Left lung (tissue), 10 donors: ENCODE data around the gene RGS21. TPM values are rescaled to one million over a fixed set of nuclear protein-coding genes. Genes with fewer than 3 reads are reported as not detected.

Experiments
- ATAC-seq: fragments of 200-7000 bp; cut with Tn5 transposase; one replicate; pipeline ENCODE4 v1.9.1; 2020; ENCODE audit warnings: moderate library complexity
- DNase-seq, 4 donors: peaks; one replicate each; pipeline ENCODE4 v3.0.0-alpha.2; 2013 to 2020
- H3K27ac ChIP-seq, 2 donors: fragments of 200-600 bp; sonication (generic) in 1 of 2; one replicate each; pipeline versions ENCODE4 v1.5.0 to v1.8.0; 2020 to 2021
- H3K27me3 ChIP-seq, 2 donors: fragments of 200-600 bp; sonication (generic) in 1 of 2; one replicate each; pipeline versions ENCODE4 v1.5.0 to v1.8.0; 2020 to 2021
- H3K36me3 ChIP-seq, 2 donors: fragments of 200-600 bp; sonication (generic) in 1 of 2; one replicate each; pipeline versions ENCODE4 v1.5.0 to v1.8.0; 2020 to 2021
- H3K4me1 ChIP-seq, 2 donors: fragments of 200-600 bp; one replicate each; pipeline ENCODE4 v1.8.0; 2021
- H3K4me3 ChIP-seq, 2 donors: fragments of 200-600 bp; sonication (generic) in 1 of 2; one replicate each; pipeline versions ENCODE4 v1.5.0 to v1.8.0; 2020 to 2021; ENCODE audit warnings: mild to moderate bottlenecking in 1 of 2
- H3K9me3 ChIP-seq, 2 donors: fragments of 200-600 bp; sonication (generic) in 1 of 2; one replicate each; pipeline versions ENCODE4 v1.5.0 to v1.8.0; 2020 to 2021
- intact Hi-C, 2 donors: fragments of 100-400 bp; cut with DNase I; formaldehyde crosslinking; loops; one replicate each; pipeline versions ENCODE4 v1.11.2 to v1.14.2; 2022
- polyA plus RNA-seq, 6 donors: library from polyadenylated mRNA; unstranded; fragments of 120-200 nt; gene quantifications; one replicate each; pipeline ENCODE4 v1.2.1, GENCODE V29; 2013; ENCODE audit not compliant: insufficient read length in 6 of 6
- total RNA-seq, 2 donors: library from RNA; stranded (reverse); fragmentation: NEBNext Ultra II Directional; extraction: Animal tissue kit (Norgen Biotek cat#: 25700); gene quantifications; one replicate each; pipeline ENCODE4 v1.2.1, GENCODE V29; 2021
- TF ChIP-seq, protein P1 (sequence below), 2 donors: fragments of 200-600 bp; sonication (generic) in 1 of 2; IDR thresholded peaks; one replicate each; pipeline versions ENCODE4 v1.5.0 to v1.8.0; 2021; ENCODE audit warnings: antibody characterized with exemption in 2 of 2
- donor health status: DM: no; HTN: yes; CAD: no.
- donor health status: DM: no; HTN: no; CAD: no.

Gene RGS21
- total and polyA plus RNA-seq, 8 donors = 0.08 TPM; not detected in 7

- Histone ChIP-seq H3K27me3 (no peaks in the 10 kb centered on the region), H3K9me3 (no peaks in the 10 kb centered on the region), H3K4me3 (no peak overlapping the region), H3K27ac (no peak overlapping the region), H3K4me1 (no peaks in the 10 kb centered on the region), H3K36me3 (no peaks in the 10 kb centered on the region)
- intact Hi-C loops = no loop called here
- no peak for ATAC-seq
- TF ChIP-seq, protein P1, sequence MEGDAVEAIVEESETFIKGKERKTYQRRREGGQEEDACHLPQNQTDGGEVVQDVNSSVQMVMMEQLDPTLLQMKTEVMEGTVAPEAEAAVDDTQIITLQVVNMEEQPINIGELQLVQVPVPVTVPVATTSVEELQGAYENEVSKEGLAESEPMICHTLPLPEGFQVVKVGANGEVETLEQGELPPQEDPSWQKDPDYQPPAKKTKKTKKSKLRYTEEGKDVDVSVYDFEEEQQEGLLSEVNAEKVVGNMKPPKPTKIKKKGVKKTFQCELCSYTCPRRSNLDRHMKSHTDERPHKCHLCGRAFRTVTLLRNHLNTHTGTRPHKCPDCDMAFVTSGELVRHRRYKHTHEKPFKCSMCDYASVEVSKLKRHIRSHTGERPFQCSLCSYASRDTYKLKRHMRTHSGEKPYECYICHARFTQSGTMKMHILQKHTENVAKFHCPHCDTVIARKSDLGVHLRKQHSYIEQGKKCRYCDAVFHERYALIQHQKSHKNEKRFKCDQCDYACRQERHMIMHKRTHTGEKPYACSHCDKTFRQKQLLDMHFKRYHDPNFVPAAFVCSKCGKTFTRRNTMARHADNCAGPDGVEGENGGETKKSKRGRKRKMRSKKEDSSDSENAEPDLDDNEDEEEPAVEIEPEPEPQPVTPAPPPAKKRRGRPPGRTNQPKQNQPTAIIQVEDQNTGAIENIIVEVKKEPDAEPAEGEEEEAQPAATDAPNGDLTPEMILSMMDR (IDR thresholded peaks at IDR 0.05) = no peak
- no peak for DNase-seq
Measured at GRCh38 chr1:192375306-192375705, 58.5 kb downstream of the RGS21 start.

DNA sequence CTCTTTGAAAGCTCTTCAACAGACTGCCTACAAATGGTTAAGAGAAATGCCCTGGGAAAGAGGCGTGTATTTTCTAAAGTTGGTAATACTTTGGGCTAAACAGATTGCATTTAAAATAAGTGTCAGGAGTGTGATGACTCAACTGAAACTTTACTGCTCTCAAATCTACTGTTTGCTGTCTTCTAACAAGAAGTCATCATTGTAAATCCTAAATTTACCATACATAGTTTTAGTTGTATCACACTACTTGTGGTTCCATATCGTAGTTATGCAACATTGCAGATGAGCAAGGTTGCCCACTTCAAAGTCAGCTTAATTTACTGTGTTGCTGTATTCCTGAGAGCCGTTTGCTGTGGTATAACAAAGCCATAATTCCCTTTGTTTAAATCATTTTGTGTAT is 59.6 kb downstream of the RGS21 start:
- intact Hi-C loops = no loop called here
- no peak for DNase-seq

DNA sequence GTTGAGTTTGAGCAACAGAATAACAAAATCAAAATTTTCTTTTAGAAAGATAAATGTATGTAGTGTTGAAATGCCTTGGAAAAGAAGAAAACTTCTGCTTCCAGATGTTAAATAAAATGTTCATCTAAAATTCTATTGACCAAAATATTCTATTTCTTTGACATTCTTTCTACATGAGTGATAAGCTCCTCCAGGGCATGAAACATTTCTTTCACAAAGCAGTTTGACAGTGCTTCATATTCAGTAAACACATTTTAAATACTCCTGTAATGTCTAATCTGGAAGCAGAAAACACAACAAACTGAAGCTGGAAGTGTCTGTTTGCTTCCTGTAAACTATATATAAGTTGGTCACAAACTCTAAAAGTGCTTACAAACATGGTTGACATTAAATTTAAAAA is 61.5 kb downstream of the RGS21 start:
- TF ChIP-seq, protein P1 (IDR thresholded peaks at IDR 0.05) = no peak
- no peak for ATAC-seq

More for the DNA sequence above, 59.6 kb downstream of the RGS21 start:
- Histone ChIP-seq H3K9me3 (no peaks in the 10 kb centered on the region), H3K4me1 (no peaks in the 10 kb centered on the region), H3K36me3 (no peaks in the 10 kb centered on the region), H3K27me3 (no peaks in the 10 kb centered on the region), H3K27ac (no peak overlapping the region), H3K4me3 (no peak overlapping the region)
- TF ChIP-seq, protein P1 (IDR thresholded peaks at IDR 0.05) = no peak
- no peak for ATAC-seq

GRCh38 chr1:192378878-192379277 is 62.1 kb downstream of the RGS21 start:
- ATAC-seq (no peak), DNase-seq (no peak)
- Histone ChIP-seq H3K9me3 (no peaks in the 10 kb centered on the region), H3K4me1 (no peaks in the 10 kb centered on the region), H3K27ac (no peak overlapping the region), H3K4me3 (no peak overlapping the region), H3K27me3 (no peaks in the 10 kb centered on the region), H3K36me3 (no peaks in the 10 kb centered on the region)
- intact Hi-C loops = no loop called here
- TF ChIP-seq, protein P1 (IDR thresholded peaks at IDR 0.05) = no peak

More for the DNA sequence above, 61.5 kb downstream of the RGS21 start:
- H3K9me3 ChIP-seq = no peaks in the 10 kb centered on the region
- H3K4me1 ChIP-seq = no peaks in the 10 kb centered on the region
- intact Hi-C loops = no loop called here
- no peak overlapping the region for H3K4me3 ChIP-seq
- H3K36me3 ChIP-seq = no peaks in the 10 kb centered on the region
- no peak for DNase-seq
- H3K27me3 ChIP-seq = no peaks in the 10 kb centered on the region
- H3K27ac ChIP-seq = no peak overlapping the region

DNA sequence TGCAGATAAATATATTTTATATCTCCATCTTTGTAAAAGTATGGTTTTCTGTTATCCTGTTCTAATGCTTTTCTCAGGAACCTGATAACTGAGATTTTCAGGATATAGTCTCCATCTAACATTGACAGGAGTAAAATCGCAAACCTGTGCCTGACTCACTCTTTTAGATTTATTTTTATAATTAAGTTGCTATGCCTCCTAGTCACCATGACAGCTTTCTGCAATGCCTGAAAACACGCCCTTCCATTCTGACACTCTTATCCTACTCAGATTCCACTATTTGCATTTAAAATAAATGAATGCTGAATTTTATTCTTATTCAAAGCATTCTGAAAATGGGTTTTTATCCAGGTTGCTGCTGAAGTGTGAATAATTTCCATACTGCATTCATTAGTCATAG is 62.8 kb downstream of the RGS21 start:
- Histone ChIP-seq H3K36me3 (no peaks in the 10 kb centered on the region), H3K4me1 (no peaks in the 10 kb centered on the region), H3K27me3 (no peaks in the 10 kb centered on the region), H3K4me3 (no peak overlapping the region), H3K27ac (no peak overlapping the region), H3K9me3 (peaks cover 0 to 5% of the 10 kb centered on the region in 2 donors)
- DNase-seq = no peak
- no peak for ATAC-seq
- intact Hi-C loops = no loop called here
- TF ChIP-seq, protein P1 (IDR thresholded peaks at IDR 0.05) = no peak
